Neural crest cell (in vitro differentiated cells): ENCODE data around the gene WDFY3. TPM values are rescaled to one million over a fixed set of nuclear protein-coding genes. Genes with fewer than 3 reads are reported as not detected.
"Not testable (repeated sequence)": the region's sequence is repeated elsewhere in the genome, so short reads cannot be mapped to it uniquely, and the experiment has no call there.

Source experiments
- DNase-seq: peaks from one replicate; pipeline ENCODE4 v3.0.0; 2021; ENCODE audit warnings: low read depth, mixed read lengths, low spot score
- H3K27ac Mint-ChIP-seq: one replicate; pipeline ENCODE4 v1.8.0; 2021; ENCODE audit warnings: mild to moderate bottlenecking, mixed read lengths; ENCODE audit not compliant: unreplicated experiment
- H3K27me3 Mint-ChIP-seq: 2 replicates; pipeline ENCODE4 v1.8.0; 2021; ENCODE audit warnings: low read depth, mild to moderate bottlenecking, mixed read lengths
- H3K36me3 Mint-ChIP-seq: 2 replicates; pipeline ENCODE4 v1.8.0; 2021; ENCODE audit warnings: low read depth, mild to moderate bottlenecking, mixed read lengths
- H3K4me1 Mint-ChIP-seq: 2 replicates; pipeline ENCODE4 v1.8.0; 2021; ENCODE audit warnings: mixed read lengths
- H3K4me3 Mint-ChIP-seq: one replicate; pipeline ENCODE4 v1.8.0; 2021; ENCODE audit warnings: mild to moderate bottlenecking, mixed read lengths
- H3K9me3 Mint-ChIP-seq: 2 replicates; pipeline ENCODE4 v1.8.0; 2021; ENCODE audit warnings: mixed read lengths
- CTCF ChIP-seq: fragments of 200-600 bp; sonication (generic); conservative IDR thresholded peaks from 2 replicates; pipeline ENCODE4 v1.5.0; 2021; ENCODE audit warnings: antibody characterized with exemption, mild to moderate bottlenecking
- total RNA-seq: library from RNA; stranded (reverse); gene quantifications from 2 replicates; pipeline ENCODE4 v1.2.1, GENCODE V29; 2021

Gene WDFY3
- total RNA-seq, 1 donor from 2014 or later: 53.5 TPM

GRCh38 chr4:84669201-84669600 lies 297.3 kb downstream of the WDFY3 start:
- no peak for DNase-seq
- no peaks in the 10 kb centered on the region for H3K27me3 Mint-ChIP-seq
- no peak for TF ChIP-seq CTCF
- no peaks in the 10 kb centered on the region for H3K4me1 Mint-ChIP-seq
- no peak overlapping the region for H3K4me3 Mint-ChIP-seq
- no peak overlapping the region for H3K27ac Mint-ChIP-seq
- peaks cover 36% of the 10 kb centered on the region for H3K36me3 Mint-ChIP-seq
- H3K9me3 Mint-ChIP-seq: peaks cover 6% of the 10 kb centered on the region

- peaks cover 5% of the 10 kb centered on the region for H3K4me1 Mint-ChIP-seq
- peaks cover 6% of the 10 kb centered on the region for H3K9me3 Mint-ChIP-seq
- no peak for TF ChIP-seq CTCF
- no peak for DNase-seq
- H3K36me3 Mint-ChIP-seq: peaks cover 36% of the 10 kb centered on the region
- no peak overlapping the region for H3K4me3 Mint-ChIP-seq
- H3K27ac Mint-ChIP-seq: no peak overlapping the region
- no peaks in the 10 kb centered on the region for H3K27me3 Mint-ChIP-seq
Measured at GRCh38 chr4:84666439-84666838, 300.1 kb downstream of the WDFY3 start.

- not testable (repeated sequence) for H3K9me3 Mint-ChIP-seq, H3K4me3 Mint-ChIP-seq, H3K27ac Mint-ChIP-seq, DNase-seq, H3K27me3 Mint-ChIP-seq
- peaks cover 20% of the 10 kb centered on the region for H3K4me1 Mint-ChIP-seq
- peaks cover 46% of the 10 kb centered on the region for H3K36me3 Mint-ChIP-seq
Measured at GRCh38 chr4:84664767-84665166, 301.7 kb downstream of the WDFY3 start.

GRCh38 chr4:84661191-84661939 lies 305.1 kb downstream of the WDFY3 start:
- H3K36me3 Mint-ChIP-seq: peaks cover 53% of the 10 kb centered on the region
- peaks cover 12% of the 10 kb centered on the region for H3K9me3 Mint-ChIP-seq
- H3K4me1 Mint-ChIP-seq: peaks cover 20% of the 10 kb centered on the region
- H3K27me3 Mint-ChIP-seq: no peaks in the 10 kb centered on the region
- no peak overlapping the region for H3K27ac Mint-ChIP-seq
- no peak for DNase-seq
- H3K4me3 Mint-ChIP-seq: no peak overlapping the region
- no peak for TF ChIP-seq CTCF

GRCh38 chr4:84660606-84661005 lies 305.9 kb downstream of the WDFY3 start:
- peaks cover 12% of the 10 kb centered on the region for H3K9me3 Mint-ChIP-seq
- H3K4me3 Mint-ChIP-seq: no peak overlapping the region
- DNase-seq: no peak
- H3K4me1 Mint-ChIP-seq: peaks cover 20% of the 10 kb centered on the region
- H3K27ac Mint-ChIP-seq: no peak overlapping the region
- H3K27me3 Mint-ChIP-seq: no peaks in the 10 kb centered on the region
- H3K36me3 Mint-ChIP-seq: peaks cover 47% of the 10 kb centered on the region
- no peak for TF ChIP-seq CTCF

- DNase-seq: no peak
- H3K4me3 Mint-ChIP-seq: no peak overlapping the region
- peaks cover 8% of the 10 kb centered on the region for H3K9me3 Mint-ChIP-seq
- H3K27me3 Mint-ChIP-seq: no peaks in the 10 kb centered on the region
- H3K27ac Mint-ChIP-seq: no peak overlapping the region
- H3K36me3 Mint-ChIP-seq: peaks cover 11% of the 10 kb centered on the region
- TF ChIP-seq CTCF: no peak
- H3K4me1 Mint-ChIP-seq: peaks cover 22% of the 10 kb centered on the region
Measured at GRCh38 chr4:84652478-84652877, 314.0 kb downstream of the WDFY3 start.
